Adipocyte (in vitro differentiated cells): Measurements from ENCODE around the gene SLC16A5.
A peak's percentile ranks its signal among the peaks of the same experiment; 100 is the strongest.
"Not testable (repeated sequence)": the region's sequence is repeated elsewhere in the genome, so short reads cannot be mapped to it uniquely, and the experiment has no call there.

Experiments
- DNase-seq: peaks from one replicate; pipeline ENCODE4 v3.0.0-alpha.2; 2015; ENCODE audit warnings: low read depth
- H3K27me3 ChIP-seq: replicated peaks from 2 replicates; pipeline ENCODE4 v1.7.0; 2013; ENCODE audit warnings: mild to moderate bottlenecking, low read length, moderate library complexity; ENCODE audit not compliant: control insufficient read depth, insufficient read depth
- H3K36me3 ChIP-seq: 2 replicates; pipeline ENCODE4 v1.7.0; 2013; ENCODE audit warnings: low read length, mild to moderate bottlenecking, moderate library complexity; ENCODE audit not compliant: control insufficient read depth, insufficient read depth, severe bottlenecking
- H3K4me1 ChIP-seq: 2 replicates; pipeline ENCODE4 v1.7.0; 2013; ENCODE audit warnings: mild to moderate bottlenecking, low read length, moderate library complexity; ENCODE audit not compliant: control insufficient read depth, insufficient read depth
- H3K4me3 ChIP-seq: 2 replicates; pipeline ENCODE4 v1.7.0; 2013; ENCODE audit warnings: mild to moderate bottlenecking, low read length, moderate library complexity
- H3K9ac ChIP-seq: 2 replicates; pipeline ENCODE4 v1.7.0; 2013; ENCODE audit warnings: mild to moderate bottlenecking, low read length, moderate library complexity
- H3K9me3 ChIP-seq: 2 replicates; pipeline ENCODE4 v1.7.0; 2013; ENCODE audit warnings: mild to moderate bottlenecking, low read length, moderate library complexity; ENCODE audit not compliant: control insufficient read depth

Gene SLC16A5

GRCh38 chr17:75087558-75088453 lies at the start of gene SLC16A5:
Gene SLC16A5 (plus strand): TSS chr17:75087954. CDS start chr17:75093637, 5,683 bp downstream.
- H3K27me3 ChIP-seq: no peaks in the 10 kb centered on the region
- no peaks in the 10 kb centered on the region for H3K9me3 ChIP-seq
- peak within 1 kb of the TSS; percentile 85 for H3K4me3 ChIP-seq
- peak; percentile 88 for DNase-seq
- H3K36me3 ChIP-seq: no peaks in the 10 kb centered on the region
- peak within 1 kb of the TSS; percentile 92 for H3K9ac ChIP-seq
- peaks cover 57% of the 10 kb centered on the region for H3K4me1 ChIP-seq

DNA sequence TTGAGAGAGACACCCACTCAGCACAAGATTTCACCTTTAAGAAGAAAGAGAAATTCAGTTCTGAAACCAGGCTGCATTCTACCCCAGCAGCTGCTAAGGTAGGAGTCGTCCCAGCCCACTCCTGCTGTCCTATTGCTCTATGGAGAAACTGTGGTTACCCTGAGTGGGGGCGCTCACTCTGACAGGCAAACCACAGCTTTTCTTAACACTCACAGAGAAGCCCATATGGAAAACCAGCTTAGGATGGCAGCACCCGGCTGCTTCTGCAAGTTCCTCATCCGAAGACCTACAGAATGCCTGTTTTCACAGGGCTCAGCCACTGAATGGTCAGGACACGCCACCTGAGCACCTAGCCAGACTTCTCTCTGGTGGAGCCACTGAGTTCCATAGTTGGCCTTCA lies 48.5 kb upstream of the SLC16A5 start:
- Histone ChIP-seq H3K4me3 (no peak overlapping the region), H3K9ac (no peak overlapping the region), H3K4me1 (peaks cover 21% of the 10 kb centered on the region), H3K36me3 (peaks cover 43% of the 10 kb centered on the region), H3K9me3 (no peaks in the 10 kb centered on the region), H3K27me3 (no peaks in the 10 kb centered on the region)
- no peak for DNase-seq

DNA sequence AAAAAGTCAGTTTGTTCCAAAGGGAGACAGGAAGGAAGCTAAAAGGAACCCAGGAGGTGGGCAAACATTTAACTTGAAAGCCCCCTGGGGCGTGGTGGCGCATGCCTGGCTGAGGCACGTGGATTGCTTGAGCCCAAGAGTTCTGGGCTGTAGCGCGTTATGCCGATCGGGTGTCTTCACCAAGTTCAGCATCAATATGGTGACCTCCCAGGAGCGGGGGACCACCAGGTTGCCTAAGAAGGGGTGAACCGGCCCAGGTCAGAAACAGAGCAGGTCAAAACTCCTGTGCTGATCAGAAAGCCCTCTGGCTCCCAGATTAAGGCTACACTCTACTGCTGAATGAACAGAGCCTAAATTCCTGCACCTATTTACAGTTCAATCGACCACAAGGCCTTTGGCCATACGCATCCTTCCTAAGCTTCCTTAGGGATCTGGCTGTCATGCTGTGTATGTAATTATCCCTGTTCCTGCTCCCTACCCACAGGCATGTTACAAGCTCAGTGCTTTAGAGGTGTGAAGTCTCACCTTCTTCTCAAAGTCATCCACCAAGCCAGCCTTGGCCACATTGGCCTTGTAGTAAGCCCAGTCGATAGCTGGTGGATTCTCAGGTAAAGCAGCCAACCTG lies 46.0 kb upstream of the SLC16A5 start:
- no peak overlapping the region for H3K9ac ChIP-seq
- no peaks in the 10 kb centered on the region for H3K27me3 ChIP-seq
- peaks cover 43% of the 10 kb centered on the region for H3K36me3 ChIP-seq
- H3K4me1 ChIP-seq: peaks cover 9% of the 10 kb centered on the region
- DNase-seq: no peak
- H3K9me3 ChIP-seq: no peaks in the 10 kb centered on the region
- H3K4me3 ChIP-seq: no peak overlapping the region

- not testable (repeated sequence) for H3K9ac ChIP-seq, H3K4me3 ChIP-seq, H3K27me3 ChIP-seq, H3K9me3 ChIP-seq, DNase-seq
- H3K36me3 ChIP-seq: peaks cover 37% of the 10 kb centered on the region
- H3K4me1 ChIP-seq: peaks cover 19% of the 10 kb centered on the region
These were observed 44.0 kb upstream of the SLC16A5 start for GRCh38 chr17:75043789-75044188.

- H3K36me3 ChIP-seq: peaks cover 31% of the 10 kb centered on the region
- H3K4me3 ChIP-seq: no peak overlapping the region
- H3K4me1 ChIP-seq: peaks cover 25% of the 10 kb centered on the region
- H3K27me3 ChIP-seq: no peaks in the 10 kb centered on the region
- no peak overlapping the region for H3K9ac ChIP-seq
- no peak for DNase-seq
- no peaks in the 10 kb centered on the region for H3K9me3 ChIP-seq
These were observed 43.0 kb upstream of the SLC16A5 start for GRCh38 chr17:75044716-75045115.

GRCh38 chr17:75045946-75046406 lies 41.8 kb upstream of the SLC16A5 start:
- Histone ChIP-seq H3K4me1 (peaks cover 25% of the 10 kb centered on the region), H3K36me3 (peaks cover 28% of the 10 kb centered on the region), H3K4me3 (peak overlapping the region; percentile 100), H3K9ac (peak overlapping the region; percentile 99)
- peak; percentile 8 for DNase-seq
- not testable (repeated sequence) for H3K27me3 ChIP-seq, H3K9me3 ChIP-seq

DNA sequence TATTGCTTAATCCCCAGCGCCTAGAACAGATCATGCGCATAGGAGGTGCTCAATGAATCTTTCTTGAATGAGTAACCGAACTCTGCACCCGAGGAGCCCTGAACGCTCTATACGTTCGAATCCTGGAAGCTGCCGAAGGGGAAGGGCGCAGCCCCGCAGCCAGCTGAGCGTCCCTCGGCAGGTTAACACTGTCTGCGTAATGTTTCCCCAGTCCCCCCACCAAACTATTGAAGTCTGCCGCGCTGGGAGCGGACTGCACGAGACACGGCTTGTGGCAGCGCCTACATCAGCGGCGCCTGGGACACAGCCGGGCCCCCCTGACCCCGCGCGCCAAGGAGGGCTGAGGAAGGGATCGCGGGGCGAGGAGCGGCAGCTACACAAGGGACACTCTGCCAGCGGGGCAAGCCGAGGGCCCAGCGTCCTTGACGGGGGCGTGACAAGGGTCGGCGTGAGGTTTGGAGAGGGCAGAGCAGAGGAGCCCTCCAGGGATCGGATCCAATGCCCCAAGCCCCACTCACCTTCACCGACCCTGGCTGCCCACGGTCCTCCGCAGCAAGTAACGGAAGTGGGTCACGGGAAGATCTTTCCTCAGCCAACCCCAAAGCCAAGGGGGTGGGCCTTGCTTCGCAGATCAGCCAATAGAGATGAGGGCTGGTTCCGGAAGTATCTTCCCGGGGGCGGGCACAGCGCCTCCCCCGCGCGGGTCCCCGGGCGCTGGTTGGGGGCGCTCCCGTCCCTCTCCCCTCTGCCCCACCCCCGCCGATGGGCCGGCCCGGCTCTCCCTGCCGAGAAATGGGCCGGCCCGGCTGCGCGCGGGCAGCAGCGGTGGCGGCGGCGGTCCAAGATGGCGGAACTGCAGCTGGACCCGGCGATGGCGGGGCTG lies 41.1 kb upstream of the SLC16A5 start, which contains the start of the genes ATP5PD and KCTD2:
ATP5PD (minus strand) TSS at position 563 of the 883 bp plus-strand sequence. CDS start 4,319 bp downstream, outside the sequence.
KCTD2 (plus strand) TSS at position 819 of the 883 bp plus-strand sequence; CDS start at position 845, 26 bp downstream.
- Histone ChIP-seq H3K27me3 (no peaks in the 10 kb centered on the region), H3K9ac (peak within 1 kb of the TSS; percentile 99), H3K36me3 (peaks cover 24% of the 10 kb centered on the region), H3K9me3 (no peaks in the 10 kb centered on the region), H3K4me1 (peaks cover 25% of the 10 kb centered on the region), H3K4me3 (peak within 1 kb of the TSS; percentile 100)
- DNase-seq: peak; percentile 98

GRCh38 chr17:75047398-75048098 lies 40.2 kb upstream of the SLC16A5 start:
- Histone ChIP-seq H3K4me1 (peaks cover 25% of the 10 kb centered on the region), H3K4me3 (peak overlapping the region; percentile 85), H3K36me3 (peaks cover 22% of the 10 kb centered on the region), H3K9me3 (no peaks in the 10 kb centered on the region), H3K27me3 (no peaks in the 10 kb centered on the region), H3K9ac (peak overlapping the region; percentile 92)
- DNase-seq: peak; percentile 44

DNA sequence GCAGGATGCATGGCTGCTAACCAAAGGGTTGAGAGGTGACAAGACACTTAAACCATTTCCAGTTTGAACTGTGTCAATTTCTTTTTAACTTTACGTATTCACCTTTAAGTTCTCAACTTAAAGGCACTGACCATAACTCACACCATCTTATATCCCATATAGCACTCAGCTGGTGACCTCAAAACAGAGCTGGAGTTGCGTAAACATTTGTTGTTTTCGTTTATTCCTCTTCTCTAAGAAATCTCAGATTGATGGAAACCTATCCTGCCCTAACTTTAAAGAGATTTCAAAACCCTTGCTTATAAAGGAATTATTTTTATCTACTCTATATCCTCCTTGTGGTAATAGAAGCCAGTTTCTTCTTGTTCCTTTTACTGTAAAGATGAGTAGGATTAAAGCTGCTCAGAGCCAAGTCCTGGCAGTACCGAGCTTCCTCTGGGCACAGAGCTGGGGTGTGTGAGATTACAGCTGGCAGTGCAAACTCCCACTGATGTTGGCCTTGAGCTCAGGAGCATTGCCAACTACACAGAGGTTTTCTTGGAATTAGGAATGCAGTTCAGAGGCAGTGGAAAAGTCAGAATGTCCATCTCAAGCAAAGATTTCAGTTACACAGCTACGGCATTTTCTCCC lies 39.4 kb upstream of the SLC16A5 start:
- Histone ChIP-seq H3K4me3 (peak overlapping the region; percentile 85), H3K27me3 (no peaks in the 10 kb centered on the region), H3K36me3 (peaks cover 29% of the 10 kb centered on the region), H3K9me3 (no peaks in the 10 kb centered on the region), H3K4me1 (peaks cover 25% of the 10 kb centered on the region), H3K9ac (peak overlapping the region; percentile 92)
- DNase-seq: peak; percentile 59

DNA sequence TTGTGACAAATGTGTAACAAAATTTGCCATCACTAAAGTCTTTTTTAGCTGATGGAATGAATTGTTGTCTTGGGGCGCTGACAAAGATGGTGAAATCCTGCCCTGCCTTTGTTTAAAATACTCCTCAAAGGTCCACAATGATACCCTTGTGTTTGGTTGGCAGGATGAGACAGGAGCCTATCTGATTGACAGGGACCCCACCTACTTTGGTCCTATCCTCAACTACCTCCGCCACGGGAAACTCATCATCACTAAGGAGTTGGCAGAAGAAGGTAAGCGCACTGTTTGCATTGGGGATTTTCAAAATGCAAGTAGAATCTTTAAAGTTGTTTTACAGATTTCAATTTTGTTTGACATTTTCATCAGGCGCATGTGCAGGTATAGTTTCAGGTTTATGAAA lies 38.7 kb upstream of the SLC16A5 start:
- H3K4me3 ChIP-seq: peak overlapping the region; percentile 85
- no peaks in the 10 kb centered on the region for H3K27me3 ChIP-seq
- no peak for DNase-seq
- no peaks in the 10 kb centered on the region for H3K9me3 ChIP-seq
- peaks cover 22% of the 10 kb centered on the region for H3K4me1 ChIP-seq
- peak overlapping the region; percentile 92 for H3K9ac ChIP-seq
- peaks cover 35% of the 10 kb centered on the region for H3K36me3 ChIP-seq
